Erythroblast (primary cell): ENCODE measurements around the gene FOSL1.

Source experiments
- GATA1 ChIP-seq: IDR thresholded peaks from 2 replicates; pipeline ENCODE4 v1.6.1; 2011; ENCODE audit warnings: low read depth, mild to moderate bottlenecking, control low read depth, low read length, moderate library complexity
- POLR2A ChIP-seq: IDR thresholded peaks from 2 replicates; pipeline ENCODE4 v1.6.1; 2011; ENCODE audit warnings: mild to moderate bottlenecking, low read length

- TF ChIP-seq POLR2A = no peak
- no peak for TF ChIP-seq GATA1
These were observed 20.2 kb upstream of the FOSL1 start for GRCh38 chr11:65920372-65920802.
